HepG2 (cell line): ENCODE measurements around the gene CHKB. TPM values are rescaled to one million over a fixed set of nuclear protein-coding genes. Genes with fewer than 3 reads are reported as not detected.

Experiments
- CBX1 ChIP-seq: IDR thresholded peaks from one replicate; pipeline ENCODE4 v1.6.1; 2016; ENCODE audit warnings: antibody characterized with exemption, low read depth
- CEBPG ChIP-seq: IDR thresholded peaks from 2 replicates; pipeline ENCODE4 v1.6.1; 2016
- FOSL1 ChIP-seq: sonication (generic); formaldehyde crosslinking; IDR thresholded peaks from 2 replicates; pipeline ENCODE4 v1.9.0; 2021; ENCODE audit warnings: missing genetic modification reagents, borderline replicate concordance
- HDAC6 ChIP-seq: fragments of 200-600 bp; sonication (generic); IDR thresholded peaks from 2 replicates; pipeline ENCODE4 v1.7.0; 2017; ENCODE audit warnings: mild to moderate bottlenecking, antibody characterized with exemption, low read length, low read depth
- KDM1A ChIP-seq: IDR thresholded peaks from 2 replicates; pipeline ENCODE4 v1.6.1; 2016; ENCODE audit warnings: missing compliant biosample characterization
- NCOA2 ChIP-seq: sonication (generic); formaldehyde crosslinking; IDR thresholded peaks from 2 replicates; pipeline ENCODE4 v1.8.0; 2022; ENCODE audit warnings: inconsistent platforms
- YEATS4 ChIP-seq: sonication (generic); formaldehyde crosslinking; IDR thresholded peaks from 2 replicates; pipeline ENCODE4 v1.4.0; 2020; ENCODE audit warnings: missing genetic modification reagents, borderline replicate concordance
- ZFP36 ChIP-seq: fragments of 150-350 bp; IDR thresholded peaks from 2 replicates; pipeline ENCODE4 v1.6.1; 2018; ENCODE audit warnings: borderline replicate concordance, low read length, low read depth; ENCODE audit not compliant: partially characterized antibody
- ZFYVE20 ChIP-seq: sonication (generic); formaldehyde crosslinking; IDR thresholded peaks from 2 replicates; pipeline ENCODE4 v1.8.0; 2023; ENCODE audit warnings: low read depth, mild to moderate bottlenecking, moderate library complexity, missing genetic modification reagents, borderline replicate concordance
- ZNF776 ChIP-seq: sonication (generic); formaldehyde crosslinking; IDR thresholded peaks from 2 replicates; pipeline ENCODE4 v1.4.0; 2020; ENCODE audit warnings: mild to moderate bottlenecking, missing genetic modification reagents
- ZSCAN12 ChIP-seq: sonication (generic); formaldehyde crosslinking; IDR thresholded peaks from 2 replicates; pipeline ENCODE4 v1.9.0; 2021; ENCODE audit warnings: mild to moderate bottlenecking, missing genetic modification reagents
- ZSCAN29 ChIP-seq: sonication (generic); formaldehyde crosslinking; conservative IDR thresholded peaks from 2 replicates; pipeline ENCODE4 v1.4.0; 2020; ENCODE audit warnings: mild to moderate bottlenecking, missing genetic modification reagents
- polyA plus RNA-seq, 8 experiments: library from polyadenylated mRNA; depleted of rRNA in 3 of 8; stranded (reverse) in 7 of 8; unstranded in 1 of 8; fragments of >200 nt; fragmentation: Illumina TruSeq in 4 of 8; extraction: Trizol in 4 of 8; gene quantifications; 2 replicates each; pipeline versions ENCODE4 v1.2.1 to v1.2.3, GENCODE V29; 2011 to 2016; ENCODE audit warnings: low read depth in 4 of 8, missing spikeins in 1 of 8, mixed read lengths in 1 of 8; ENCODE audit not compliant: insufficient read depth in 1 of 8
- total RNA-seq, 5 experiments: library from RNA; depleted of rRNA; stranded (reverse); fragments of >200 nt; fragmentation: Illumina TruSeq; extraction: Trizol; gene quantifications; 2 replicates each; pipeline ENCODE4 v1.2.3, GENCODE V29; 2016; ENCODE audit warnings: low read depth in 1 of 5
- TF ChIP-seq, protein P1 (sequence below): IDR thresholded peaks from 2 replicates; pipeline ENCODE4 v1.6.1; 2016; ENCODE audit warnings: mild to moderate bottlenecking, missing biosample characterization, missing genetic modification reagents
- TF ChIP-seq, protein P2 (sequence below): IDR thresholded peaks from 2 replicates; pipeline ENCODE4 v1.6.1; 2016

The CHKB gene
- total and polyA plus RNA-seq, 2 of the 13 experiments (the other 11 are each of a cell fraction or from before 2014, with no cell fraction given), result 24.5 to 42.7 TPM

DNA sequence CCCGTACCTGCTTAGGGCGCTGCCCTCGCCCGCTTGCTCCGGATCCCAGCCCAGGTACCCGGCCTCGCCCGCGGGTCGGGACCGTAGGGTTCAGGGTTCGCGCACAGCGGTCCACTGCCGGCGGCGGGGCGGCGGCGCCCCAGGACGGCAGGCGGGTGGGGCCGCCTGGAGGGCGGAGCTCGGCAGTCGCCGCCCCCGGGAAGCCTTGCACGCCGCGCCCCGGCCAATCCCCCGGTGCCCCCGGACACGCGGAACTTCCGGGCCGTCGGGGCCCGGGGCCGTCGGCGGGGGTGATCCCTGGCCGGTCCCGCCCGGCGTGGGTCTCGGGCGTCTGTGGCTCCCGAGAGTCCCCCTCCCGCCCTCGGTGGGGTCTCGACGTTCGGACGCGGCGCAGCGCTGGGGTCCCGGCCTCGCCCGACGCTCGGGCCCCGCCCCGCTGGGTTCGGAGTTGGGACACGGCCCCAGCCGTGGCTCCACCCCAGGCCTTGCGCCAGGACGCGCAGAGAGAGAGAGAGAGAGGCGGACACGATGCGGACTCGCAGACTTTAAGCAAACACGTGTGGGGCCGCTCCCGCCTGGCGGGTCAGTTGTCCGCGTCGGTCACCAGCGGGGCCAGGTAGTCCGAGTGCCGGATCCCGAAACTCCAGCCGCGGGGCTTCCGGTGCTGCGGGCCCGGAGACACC is 52.6 kb downstream of the CHKB start, which contains the start of gene TYMP (continued):
- TF ChIP-seq CEBPG (CRISPR knock-in tag) (peak; percentile 43; the same call in 1 of the 2 replicates), FOSL1 (CRISPR knock-in tag) (no peak), ZSCAN12 (peak; percentile 69; the same call in 1 of the 2 replicates), NCOA2 (CRISPR knock-in tag) (no peak), ZNF776 (no peak; the same call in 1 of the 2 replicates), ZFP36 (no peak), ZFYVE20 (CRISPR knock-in tag) (0 out of 2 replicates have a peak, but pooled peaks have one; percentile 37), YEATS4 (peak; percentile 76), ZSCAN29 (no peak), CBX1 (no peak), HDAC6 (no peak), KDM1A (no peak)
- TF ChIP-seq, protein P1, sequence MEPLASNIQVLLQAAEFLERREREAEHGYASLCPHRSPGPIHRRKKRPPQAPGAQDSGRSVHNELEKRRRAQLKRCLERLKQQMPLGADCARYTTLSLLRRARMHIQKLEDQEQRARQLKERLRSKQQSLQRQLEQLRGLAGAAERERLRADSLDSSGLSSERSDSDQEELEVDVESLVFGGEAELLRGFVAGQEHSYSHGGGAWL (CRISPR knock-in tag), result 0 out of 2 replicates have a peak, but pooled peaks have one; percentile 22
- TF ChIP-seq, protein P2, sequence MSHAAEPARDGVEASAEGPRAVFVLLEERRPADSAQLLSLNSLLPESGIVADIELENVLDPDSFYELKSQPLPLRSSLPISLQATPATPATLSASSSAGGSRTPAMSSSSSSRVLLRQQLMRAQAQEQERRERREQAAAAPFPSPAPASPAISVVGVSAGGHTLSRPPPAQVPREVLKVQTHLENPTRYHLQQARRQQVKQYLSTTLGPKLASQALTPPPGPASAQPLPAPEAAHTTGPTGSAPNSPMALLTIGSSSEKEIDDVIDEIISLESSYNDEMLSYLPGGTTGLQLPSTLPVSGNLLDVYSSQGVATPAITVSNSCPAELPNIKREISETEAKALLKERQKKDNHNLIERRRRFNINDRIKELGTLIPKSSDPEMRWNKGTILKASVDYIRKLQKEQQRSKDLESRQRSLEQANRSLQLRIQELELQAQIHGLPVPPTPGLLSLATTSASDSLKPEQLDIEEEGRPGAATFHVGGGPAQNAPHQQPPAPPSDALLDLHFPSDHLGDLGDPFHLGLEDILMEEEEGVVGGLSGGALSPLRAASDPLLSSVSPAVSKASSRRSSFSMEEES (CRISPR knock-in tag), result 0 out of 2 replicates have a peak, but pooled peaks have one; percentile 43
